Fibroblast of the aortic adventitia (primary cell): ENCODE data around the gene PAX3. TPM values are rescaled to one million over a fixed set of nuclear protein-coding genes. Genes with fewer than 3 reads are reported as not detected.

ENCODE experiments used
- total RNA-seq: library from RNA; depleted of rRNA; stranded (reverse); fragments of >200 nt; gene quantifications from 2 replicates; pipeline ENCODE4 v1.2.3, GENCODE V29; 2012; ENCODE audit warnings: low replicate concordance

Gene PAX3
- total RNA-seq, 1 donor = not detected

Other genes with a start within 250 kb of the PAX3 start
- not detected in 2 replicates for gene SGPP2, start 125.5 kb upstream of the PAX3 start, total RNA-seq